Measurements from ENCODE around the gene MCTP2.

Gene MCTP2

DNA sequence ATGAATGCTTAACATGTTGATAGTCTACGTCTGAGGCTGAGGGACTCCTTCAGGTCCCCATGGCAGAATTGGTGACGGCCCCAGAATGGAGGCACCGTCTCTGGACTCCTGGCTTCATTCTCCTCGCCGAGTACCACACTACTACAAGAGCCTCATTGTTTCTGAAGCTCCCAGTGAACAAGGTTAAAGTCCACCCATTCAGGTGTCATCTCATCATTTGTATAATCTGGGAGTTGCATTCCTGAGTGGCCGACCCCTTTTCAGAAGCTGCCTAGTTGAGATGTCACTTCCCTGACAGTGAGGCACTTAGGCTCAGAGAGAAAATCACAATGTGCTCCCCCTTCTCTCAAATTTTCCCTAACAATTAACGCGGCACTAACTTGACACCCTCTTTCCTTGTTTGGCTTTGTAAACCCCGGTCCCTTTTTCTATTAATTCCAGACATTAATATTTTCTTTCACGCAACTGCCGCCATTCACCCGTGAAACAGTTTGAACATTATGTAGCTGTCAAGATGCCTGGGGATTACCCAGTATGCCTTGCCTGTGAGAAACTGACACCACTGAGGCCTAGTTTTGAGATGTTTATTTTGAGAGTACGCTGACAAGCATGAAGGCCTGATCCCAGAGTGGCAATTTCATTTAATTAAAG is 105.6 kb downstream of the MCTP2 start:
- Histone ChIP-seq H3K27ac (ENCODE audit: low read depth, low read length) (no peak overlapping the region), H3K36me3 (ENCODE audit: control insufficient read depth in 5 of 5, insufficient read depth in 5 of 5, low read length in 5 of 5) (no peaks in the 10 kb centered on the region), H3K9ac (ENCODE audit: low read length in 5 of 5) (no peak overlapping the region), H3K9me3 (ENCODE audit: control insufficient read depth in 5 of 5, low read length in 5 of 5) (no peaks in the 10 kb centered on the region), H3K27me3 (ENCODE audit: control insufficient read depth in 5 of 5, insufficient read depth in 4 of 5, low read length in 5 of 5) (no peaks in the 10 kb centered on the region), H3K4me1 (ENCODE audit: control insufficient read depth in 5 of 5, insufficient read depth in 5 of 5, low read length in 5 of 5) (no peaks in the 10 kb centered on the region), H3K4me3 (ENCODE audit: low read depth in 1 of 5, low read length in 5 of 5) (no peak overlapping the region)

DNA sequence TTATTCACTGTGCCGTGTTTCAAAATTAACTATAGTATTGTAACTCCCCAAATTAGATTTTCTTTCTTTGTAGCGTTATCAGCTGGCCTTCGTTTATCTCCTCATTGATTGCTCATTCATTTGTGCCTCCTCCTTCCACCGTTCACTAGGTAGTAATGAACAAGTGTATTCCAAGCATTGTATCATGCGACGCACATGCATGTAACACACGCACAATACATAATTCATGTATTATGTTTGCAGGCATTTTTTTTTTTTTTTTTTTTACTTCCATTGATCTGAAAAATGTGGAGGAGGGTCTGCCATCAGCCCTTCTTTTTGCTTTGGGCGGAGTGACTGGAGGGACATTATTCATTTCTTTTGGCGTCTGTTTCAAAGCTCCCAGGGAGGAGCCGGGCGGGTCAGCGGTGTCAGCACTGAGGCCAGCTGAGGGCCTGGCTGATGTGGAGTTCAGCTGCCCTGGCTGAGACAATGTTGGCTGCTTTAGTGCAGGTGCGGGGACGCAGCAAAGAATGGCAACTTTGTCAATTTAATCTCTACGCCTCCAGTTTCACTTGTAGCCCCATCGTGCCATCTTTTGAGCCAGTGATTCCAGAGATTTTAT is 107.0 kb downstream of the MCTP2 start:
- Histone ChIP-seq H3K4me1 (ENCODE audit: control insufficient read depth in 5 of 5, insufficient read depth in 5 of 5, low read length in 5 of 5) (no peaks in the 10 kb centered on the region), H3K36me3 (ENCODE audit: control insufficient read depth in 5 of 5, insufficient read depth in 5 of 5, low read length in 5 of 5) (no peaks in the 10 kb centered on the region)

DNA sequence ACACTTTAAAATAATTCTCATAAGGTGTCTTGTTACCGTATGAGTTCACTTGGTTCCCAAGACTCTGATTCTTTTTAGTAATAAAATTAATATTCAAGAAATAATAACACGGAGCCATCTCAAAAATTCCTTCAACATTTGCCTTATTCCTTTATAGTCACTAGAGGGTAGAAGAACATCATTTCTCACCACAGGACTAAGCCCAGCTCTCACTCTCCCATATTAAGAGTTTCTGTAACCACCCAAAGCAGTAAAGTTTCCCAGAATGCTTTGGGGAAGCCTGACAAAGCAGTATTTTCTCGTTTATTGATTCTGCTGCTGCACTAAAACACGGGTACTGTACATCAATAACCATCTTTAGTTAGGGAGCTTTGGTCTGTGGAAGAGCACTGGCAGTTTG is 114.9 kb downstream of the MCTP2 start:
- no peak overlapping the region for H3K9ac ChIP-seq (ENCODE audit: low read length in 5 of 5)
- no peaks in the 10 kb centered on the region for H3K4me1 ChIP-seq (ENCODE audit: control insufficient read depth in 5 of 5, insufficient read depth in 5 of 5, low read length in 5 of 5)
- no peaks in the 10 kb centered on the region for H3K27me3 ChIP-seq (ENCODE audit: control insufficient read depth in 5 of 5, insufficient read depth in 4 of 5, low read length in 5 of 5)
- no peak overlapping the region for H3K4me3 ChIP-seq (ENCODE audit: low read depth in 1 of 5, low read length in 5 of 5)
- H3K27ac ChIP-seq (ENCODE audit: low read depth, low read length), result no peak overlapping the region
- no peaks in the 10 kb centered on the region for H3K36me3 ChIP-seq (ENCODE audit: control insufficient read depth in 5 of 5, insufficient read depth in 5 of 5, low read length in 5 of 5)
- H3K9me3 ChIP-seq (ENCODE audit: control insufficient read depth in 5 of 5, low read length in 5 of 5), result no peaks in the 10 kb centered on the region

More for the DNA sequence above, 107.0 kb downstream of the MCTP2 start:
- Histone ChIP-seq H3K9me3 (ENCODE audit: control insufficient read depth in 5 of 5, low read length in 5 of 5) (no peaks in the 10 kb centered on the region), H3K4me3 (ENCODE audit: low read depth in 1 of 5, low read length in 5 of 5) (no peak overlapping the region), H3K27ac (ENCODE audit: low read depth, low read length) (no peak overlapping the region), H3K9ac (ENCODE audit: low read length in 5 of 5) (no peak overlapping the region), H3K27me3 (ENCODE audit: control insufficient read depth in 5 of 5, insufficient read depth in 4 of 5, low read length in 5 of 5) (no peaks in the 10 kb centered on the region)

DNA sequence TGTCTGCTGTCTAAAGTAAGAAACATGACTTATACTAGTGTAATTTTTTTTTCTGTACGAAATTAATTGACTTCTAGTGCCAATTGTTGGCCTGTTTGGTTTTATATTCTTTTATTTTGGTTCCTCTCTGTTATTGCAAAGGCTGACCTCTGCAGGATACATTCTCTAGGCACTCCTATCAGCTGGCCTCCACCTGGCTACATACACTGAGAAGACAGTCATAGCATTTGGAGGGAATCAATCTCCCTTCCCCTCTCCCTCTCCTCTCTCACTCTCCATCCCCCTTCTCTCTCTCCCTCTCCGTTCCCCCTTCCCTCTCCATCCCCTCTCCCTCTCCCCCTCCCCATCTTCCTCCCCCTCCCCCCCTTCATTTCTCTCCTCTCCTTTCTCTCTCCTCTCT is 116.7 kb downstream of the MCTP2 start:
- Histone ChIP-seq H3K9ac (ENCODE audit: low read length in 5 of 5) (no peak overlapping the region), H3K36me3 (ENCODE audit: control insufficient read depth in 5 of 5, insufficient read depth in 5 of 5, low read length in 5 of 5) (no peaks in the 10 kb centered on the region), H3K4me3 (ENCODE audit: low read depth in 1 of 5, low read length in 5 of 5) (no peak overlapping the region), H3K27me3 (ENCODE audit: control insufficient read depth in 5 of 5, insufficient read depth in 4 of 5, low read length in 5 of 5) (peaks cover 0 to 5% (median 0%) of the 10 kb centered on the region in 5 donors), H3K27ac (ENCODE audit: low read depth, low read length) (no peak overlapping the region), H3K9me3 (ENCODE audit: control insufficient read depth in 5 of 5, low read length in 5 of 5) (no peaks in the 10 kb centered on the region), H3K4me1 (ENCODE audit: control insufficient read depth in 5 of 5, insufficient read depth in 5 of 5, low read length in 5 of 5) (no peaks in the 10 kb centered on the region)

DNA sequence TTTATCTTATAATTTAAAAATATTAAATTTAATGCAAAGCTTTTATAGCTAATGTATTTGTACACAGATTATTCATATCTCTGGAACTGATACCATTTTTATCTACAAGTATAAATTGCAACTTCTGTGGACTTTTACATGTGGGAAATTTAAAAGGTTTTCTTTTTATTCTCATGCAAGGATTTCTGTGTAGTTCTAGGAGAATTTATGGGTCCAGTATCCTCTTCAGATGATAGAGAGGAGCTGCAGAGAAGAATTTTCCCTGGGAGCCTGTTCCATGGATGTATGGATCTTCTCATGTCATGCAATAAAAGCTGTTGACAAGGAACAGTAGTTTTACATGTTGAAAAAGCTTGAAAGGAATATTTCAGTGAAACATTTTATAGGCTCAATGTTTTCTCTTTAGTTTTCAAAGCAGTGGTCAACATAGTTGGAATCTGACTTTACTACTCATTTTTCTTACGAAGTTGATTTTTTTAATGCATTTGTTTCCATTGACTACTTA is 119.7 kb downstream of the MCTP2 start:
- no peak overlapping the region for H3K9ac ChIP-seq (ENCODE audit: low read length in 5 of 5)
- no peaks in the 10 kb centered on the region for H3K4me1 ChIP-seq (ENCODE audit: control insufficient read depth in 5 of 5, insufficient read depth in 5 of 5, low read length in 5 of 5)
- peaks cover 0 to 5% (median 0%) of the 10 kb centered on the region in 5 donors for H3K27me3 ChIP-seq (ENCODE audit: control insufficient read depth in 5 of 5, insufficient read depth in 4 of 5, low read length in 5 of 5)
- H3K36me3 ChIP-seq (ENCODE audit: control insufficient read depth in 5 of 5, insufficient read depth in 5 of 5, low read length in 5 of 5), result no peaks in the 10 kb centered on the region
- no peaks in the 10 kb centered on the region for H3K9me3 ChIP-seq (ENCODE audit: control insufficient read depth in 5 of 5, low read length in 5 of 5)
- H3K4me3 ChIP-seq (ENCODE audit: low read depth in 1 of 5, low read length in 5 of 5), result no peak overlapping the region
- H3K27ac ChIP-seq (ENCODE audit: low read depth, low read length), result no peak overlapping the region

DNA sequence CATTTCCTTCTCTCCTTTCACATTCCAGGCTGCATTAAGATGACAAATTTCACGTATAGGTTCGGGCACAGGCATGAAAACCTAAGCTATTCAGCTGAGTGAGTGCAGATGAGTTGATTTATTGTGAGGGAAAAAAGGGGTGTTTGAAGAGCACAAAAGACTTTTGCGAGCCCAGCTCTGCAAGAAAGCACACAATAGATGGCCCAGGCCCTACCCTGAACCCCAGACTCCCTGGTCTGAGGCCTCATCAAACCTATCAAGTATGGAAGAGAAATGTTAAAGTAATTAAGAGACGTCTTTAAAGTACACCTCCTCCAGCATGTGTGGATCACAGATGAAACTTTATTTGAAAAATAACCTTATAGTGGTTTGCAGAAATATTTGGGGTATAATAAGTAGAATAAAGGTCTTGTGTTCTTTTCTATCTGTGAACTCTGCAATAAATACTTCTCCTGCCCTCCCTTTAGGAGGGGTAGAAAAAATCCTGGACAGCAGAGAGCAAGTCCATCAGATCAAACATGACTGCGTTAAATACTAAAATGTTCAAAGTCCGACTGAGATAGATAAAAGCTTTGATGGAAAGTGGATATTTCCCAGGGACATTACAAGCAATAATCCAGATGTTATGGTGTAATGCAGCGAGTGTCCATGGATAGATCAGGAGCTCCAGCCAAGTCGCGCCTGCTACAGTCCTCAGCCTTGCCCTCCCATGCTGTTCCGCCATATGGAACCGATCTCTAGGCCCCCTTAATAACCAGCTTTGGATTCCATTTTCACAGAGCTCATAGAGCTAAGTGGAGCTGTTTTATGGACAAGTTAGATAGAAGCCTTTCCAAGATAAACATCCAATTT is 121.5 kb downstream of the MCTP2 start:
- no peaks in the 10 kb centered on the region for H3K36me3 ChIP-seq (ENCODE audit: control insufficient read depth in 5 of 5, insufficient read depth in 5 of 5, low read length in 5 of 5)
- peaks cover 0 to 5% (median 0%) of the 10 kb centered on the region in 5 donors for H3K27me3 ChIP-seq (ENCODE audit: control insufficient read depth in 5 of 5, insufficient read depth in 4 of 5, low read length in 5 of 5)

DNA sequence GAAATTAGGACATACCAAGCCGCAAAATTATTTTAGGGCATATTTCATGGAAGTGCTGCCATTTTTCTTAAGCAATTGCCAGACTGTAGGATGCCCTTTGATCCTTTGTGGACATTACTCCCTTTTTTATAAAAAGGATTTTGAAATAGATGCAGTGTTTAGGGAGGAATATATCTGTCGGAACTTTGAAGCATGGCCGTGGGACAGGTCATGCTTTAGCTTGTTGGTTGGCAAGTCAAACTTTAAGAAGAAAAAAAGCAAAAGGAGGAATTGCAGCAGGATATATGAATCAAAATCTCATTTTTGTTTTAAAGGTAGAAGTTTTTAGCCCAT is 122.1 kb downstream of the MCTP2 start:
- H3K36me3 ChIP-seq (ENCODE audit: control insufficient read depth in 5 of 5, insufficient read depth in 5 of 5, low read length in 5 of 5), result no peaks in the 10 kb centered on the region
- H3K27ac ChIP-seq (ENCODE audit: low read depth, low read length), result no peak overlapping the region
- no peaks in the 10 kb centered on the region for H3K9me3 ChIP-seq (ENCODE audit: control insufficient read depth in 5 of 5, low read length in 5 of 5)
- no peaks in the 10 kb centered on the region for H3K4me1 ChIP-seq (ENCODE audit: control insufficient read depth in 5 of 5, insufficient read depth in 5 of 5, low read length in 5 of 5)
- H3K9ac ChIP-seq (ENCODE audit: low read length in 5 of 5), result no peak overlapping the region
- peaks cover 0 to 5% (median 1%) of the 10 kb centered on the region in 5 donors for H3K27me3 ChIP-seq (ENCODE audit: control insufficient read depth in 5 of 5, insufficient read depth in 4 of 5, low read length in 5 of 5)
- no peak overlapping the region for H3K4me3 ChIP-seq (ENCODE audit: low read depth in 1 of 5, low read length in 5 of 5)

More for the DNA sequence above, 121.5 kb downstream of the MCTP2 start:
- Histone ChIP-seq H3K27ac (ENCODE audit: low read depth, low read length) (no peak overlapping the region), H3K9ac (ENCODE audit: low read length in 5 of 5) (no peak overlapping the region), H3K9me3 (ENCODE audit: control insufficient read depth in 5 of 5, low read length in 5 of 5) (no peaks in the 10 kb centered on the region), H3K4me1 (ENCODE audit: control insufficient read depth in 5 of 5, insufficient read depth in 5 of 5, low read length in 5 of 5) (no peaks in the 10 kb centered on the region), H3K4me3 (ENCODE audit: low read depth in 1 of 5, low read length in 5 of 5) (no peak overlapping the region)

DNA sequence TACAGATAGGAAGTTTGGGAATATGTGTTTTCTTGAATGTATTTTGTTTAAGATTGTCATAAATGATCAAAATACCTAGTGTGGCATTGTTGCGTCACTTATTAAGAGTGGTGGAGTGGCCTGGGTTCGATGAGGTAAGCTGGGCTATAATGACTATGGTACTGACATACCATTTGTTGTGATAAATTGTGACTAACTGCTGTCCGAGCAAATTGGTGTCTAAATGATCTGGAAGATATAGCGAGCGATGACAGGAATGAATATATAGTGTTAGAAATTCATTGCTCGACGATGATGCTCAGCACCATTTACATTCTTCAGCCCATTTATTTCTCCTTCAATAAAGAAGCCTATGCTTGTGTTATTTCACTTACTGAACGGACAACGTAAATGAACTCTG is 123.3 kb downstream of the MCTP2 start:
- H3K9ac ChIP-seq (ENCODE audit: low read length in 5 of 5), result no peak overlapping the region
- H3K36me3 ChIP-seq (ENCODE audit: control insufficient read depth in 5 of 5, insufficient read depth in 5 of 5, low read length in 5 of 5), result no peaks in the 10 kb centered on the region
- H3K27ac ChIP-seq (ENCODE audit: low read depth, low read length), result no peak overlapping the region
- H3K4me3 ChIP-seq (ENCODE audit: low read depth in 1 of 5, low read length in 5 of 5), result no peak overlapping the region
- no peaks in the 10 kb centered on the region for H3K9me3 ChIP-seq (ENCODE audit: control insufficient read depth in 5 of 5, low read length in 5 of 5)
- no peaks in the 10 kb centered on the region for H3K4me1 ChIP-seq (ENCODE audit: control insufficient read depth in 5 of 5, insufficient read depth in 5 of 5, low read length in 5 of 5)
- H3K27me3 ChIP-seq (ENCODE audit: control insufficient read depth in 5 of 5, insufficient read depth in 4 of 5, low read length in 5 of 5), result peaks cover 0 to 5% (median 3%) of the 10 kb centered on the region in 5 donors

DNA sequence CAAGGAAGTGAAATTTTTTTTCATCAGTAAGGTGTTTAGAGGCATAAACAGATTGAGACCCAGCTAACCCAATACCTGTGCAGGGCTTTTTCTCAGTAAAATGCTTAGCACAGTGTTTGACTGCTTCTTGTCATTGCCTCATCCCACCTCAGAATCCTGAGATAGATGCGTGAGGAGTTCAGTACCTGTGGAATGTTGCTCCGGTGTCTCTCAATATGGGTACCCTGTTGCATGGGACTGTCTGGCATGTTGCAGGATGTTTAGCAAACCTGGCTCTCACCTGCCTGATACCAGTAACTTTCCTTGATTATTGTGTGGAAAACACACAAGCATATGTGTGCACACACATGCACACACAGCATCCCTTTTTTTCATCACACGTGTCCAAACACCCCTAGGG is 128.4 kb downstream of the MCTP2 start:
- H3K4me3 ChIP-seq (ENCODE audit: low read depth in 1 of 5, low read length in 5 of 5), result no peak overlapping the region

DNA sequence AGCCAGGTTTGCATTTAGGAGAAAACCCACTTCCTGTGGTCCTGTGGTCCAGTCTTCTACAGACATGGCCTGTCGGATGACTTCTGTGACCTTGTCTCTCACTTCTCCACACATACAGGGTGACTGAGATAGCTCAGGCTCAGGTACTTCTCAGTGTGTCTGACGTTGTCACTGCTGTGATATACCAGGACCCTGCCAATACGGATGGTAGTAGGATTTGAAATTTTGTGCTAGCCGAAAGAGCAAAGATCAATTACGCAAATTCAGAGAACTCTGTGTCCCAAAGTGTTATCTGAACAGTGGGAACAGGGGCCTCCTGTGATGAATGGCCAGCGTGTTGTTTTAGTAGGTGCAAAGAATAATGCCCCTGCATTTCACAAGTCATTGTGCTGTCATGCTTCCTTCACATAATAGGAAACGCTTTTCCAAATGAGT is 128.9 kb downstream of the MCTP2 start:
- no peak overlapping the region for H3K9ac ChIP-seq (ENCODE audit: low read length in 5 of 5)
- no peak overlapping the region for H3K4me3 ChIP-seq (ENCODE audit: low read depth in 1 of 5, low read length in 5 of 5)
- H3K36me3 ChIP-seq (ENCODE audit: control insufficient read depth in 5 of 5, insufficient read depth in 5 of 5, low read length in 5 of 5), result no peaks in the 10 kb centered on the region
- H3K4me1 ChIP-seq (ENCODE audit: control insufficient read depth in 5 of 5, insufficient read depth in 5 of 5, low read length in 5 of 5), result peaks cover 0 to 4% (median 0%) of the 10 kb centered on the region in 5 donors
- H3K9me3 ChIP-seq (ENCODE audit: control insufficient read depth in 5 of 5, low read length in 5 of 5), result no peaks in the 10 kb centered on the region
- no peak overlapping the region for H3K27ac ChIP-seq (ENCODE audit: low read depth, low read length)
- H3K27me3 ChIP-seq (ENCODE audit: control insufficient read depth in 5 of 5, insufficient read depth in 4 of 5, low read length in 5 of 5), result peaks cover 0 to 3% (median 0%) of the 10 kb centered on the region in 5 donors

More for the DNA sequence above, 128.4 kb downstream of the MCTP2 start:
- no peak overlapping the region for H3K9ac ChIP-seq (ENCODE audit: low read length in 5 of 5)
- peaks cover 0 to 4% (median 0%) of the 10 kb centered on the region in 5 donors for H3K4me1 ChIP-seq (ENCODE audit: control insufficient read depth in 5 of 5, insufficient read depth in 5 of 5, low read length in 5 of 5)
- H3K27ac ChIP-seq (ENCODE audit: low read depth, low read length), result no peak overlapping the region
- H3K27me3 ChIP-seq (ENCODE audit: control insufficient read depth in 5 of 5, insufficient read depth in 4 of 5, low read length in 5 of 5), result peaks cover 0 to 3% (median 0%) of the 10 kb centered on the region in 5 donors
- H3K9me3 ChIP-seq (ENCODE audit: control insufficient read depth in 5 of 5, low read length in 5 of 5), result no peaks in the 10 kb centered on the region
- no peaks in the 10 kb centered on the region for H3K36me3 ChIP-seq (ENCODE audit: control insufficient read depth in 5 of 5, insufficient read depth in 5 of 5, low read length in 5 of 5)
